Upper lobe of left lung (tissue), 4 donors: ENCODE results near the gene EPHB1.

ENCODE experiments used
- CTCF ChIP-seq, 6 experiments: fragments of 450-650 bp in 4 of 6; fragments of 200-600 bp in 2 of 6; sonication (generic) in 2 of 6; IDR thresholded peaks; one replicate each; pipeline ENCODE4 v1.5.1; 2016 to 2019; ENCODE audit warnings: antibody characterized with exemption in 6 of 6
- EP300 ChIP-seq, 4 donors: sonication (generic); formaldehyde crosslinking; IDR thresholded peaks; one replicate each; pipeline ENCODE4 v1.5.1; 2017; ENCODE audit warnings: antibody characterized with exemption in 4 of 4, control low read depth in 2 of 4

DNA sequence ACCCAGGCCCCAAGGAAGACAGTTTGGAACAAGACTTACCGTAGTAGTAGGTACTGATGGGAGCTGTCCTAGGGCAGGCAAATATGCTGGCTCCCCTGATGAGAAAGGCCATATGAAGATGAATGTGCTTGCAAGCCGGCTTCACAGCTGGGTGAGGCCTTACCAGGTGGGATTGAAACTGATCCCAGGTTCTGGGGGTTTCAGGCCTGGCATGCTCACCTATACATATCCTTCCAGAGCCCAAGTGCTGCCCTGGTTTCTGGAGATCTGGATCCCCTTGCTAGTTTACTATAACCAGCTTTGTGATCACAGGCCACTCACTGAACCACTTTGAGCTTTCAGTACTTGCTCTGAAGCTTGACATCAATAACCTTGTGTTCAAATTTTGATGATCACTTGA lies 274.3 kb downstream of the EPHB1 start:
- no peak for TF ChIP-seq CTCF (IDR thresholded peaks at IDR 0.05)
- TF ChIP-seq EP300 (IDR thresholded peaks at IDR 0.05) = no peak
